ELF-1 (cell line): ENCODE measurements around the gene DCAF4L1.

Source experiments
- DNase-seq: peaks from one replicate; pipeline ENCODE4 v3.0.0-alpha.2; 2016; ENCODE audit warnings: low read depth, low spot score

Gene DCAF4L1

GRCh38 chr4:41981456-41981855 is at the start of gene DCAF4L1:
DCAF4L1 (plus strand) TSS chr4:41981756; CDS start chr4:41981793, 37 bp downstream.
- DNase-seq = no peak

- DNase-seq = no peak
Observed at GRCh38 chr4:41932988-41933387, 48.6 kb upstream of the DCAF4L1 start.

GRCh38 chr4:41933997-41934503 is 47.5 kb upstream of the DCAF4L1 start:
- DNase-seq = no peak

- DNase-seq = no peak
Observed at GRCh38 chr4:41934514-41934900, 47.0 kb upstream of the DCAF4L1 start.

- peak; percentile 93 for DNase-seq
Observed at GRCh38 chr4:41934901-41935651, 46.5 kb upstream of the DCAF4L1 start, which contains the start of gene TMEM33. TMEM33 (plus strand) TSS chr4:41935429; CDS start chr4:41935485, 56 bp downstream.

GRCh38 chr4:41935652-41936021 is 45.9 kb upstream of the DCAF4L1 start:
- no peak for DNase-seq

GRCh38 chr4:41939016-41939626 is 42.4 kb upstream of the DCAF4L1 start:
- no peak for DNase-seq

GRCh38 chr4:41940834-41941233 is 40.7 kb upstream of the DCAF4L1 start:
- DNase-seq = no peak

GRCh38 chr4:41943506-41943905 is 38.0 kb upstream of the DCAF4L1 start:
- DNase-seq = no peak

- DNase-seq = no peak
Observed at GRCh38 chr4:41944089-41944488, 37.5 kb upstream of the DCAF4L1 start.

GRCh38 chr4:41949531-41949930 is 32.0 kb upstream of the DCAF4L1 start:
- no peak for DNase-seq

- no peak for DNase-seq
Observed at GRCh38 chr4:41957634-41958033, 23.9 kb upstream of the DCAF4L1 start.

- no peak for DNase-seq
Observed at GRCh38 chr4:41963105-41963504, 18.5 kb upstream of the DCAF4L1 start.

GRCh38 chr4:41964401-41964800 is 17.2 kb upstream of the DCAF4L1 start:
- no peak for DNase-seq

GRCh38 chr4:41967392-41967791 is 14.2 kb upstream of the DCAF4L1 start:
- DNase-seq = no peak

GRCh38 chr4:41969671-41970070 is 11.9 kb upstream of the DCAF4L1 start:
- no peak for DNase-seq

GRCh38 chr4:41975341-41975740 is 6.2 kb upstream of the DCAF4L1 start:
- DNase-seq = no peak

GRCh38 chr4:41976775-41977516 is 4.6 kb upstream of the DCAF4L1 start:
- DNase-seq = no peak

- DNase-seq = no peak
Observed at GRCh38 chr4:41977709-41978108, 3.8 kb upstream of the DCAF4L1 start.

GRCh38 chr4:41982716-41983115 is 1.2 kb downstream of the DCAF4L1 start:
- DNase-seq = no peak

GRCh38 chr4:41985151-41985550 is 3.6 kb downstream of the DCAF4L1 start:
- DNase-seq = no peak

- DNase-seq = no peak
Observed at GRCh38 chr4:41989994-41990364, 8.4 kb downstream of the DCAF4L1 start.
